NCI-H226 (cell line): Measurements from ENCODE around the gene C10orf53.

Source experiments
- DNase-seq: peaks from one replicate; pipeline ENCODE4 v3.0.0-alpha.2; 2015

C10orf53 gene

GRCh38 chr10:49679480-49679893 is at the start of gene C10orf53:
Gene C10orf53, plus strand, starts transcription at chr10:49679651. Its CDS starts 47 bp downstream, at chr10:49679698.
- DNase-seq = no peak

- DNase-seq = no peak
Observed at GRCh38 chr10:49631975-49632374, 47.5 kb upstream of the C10orf53 start.

GRCh38 chr10:49632406-49633317 is 46.8 kb upstream of the C10orf53 start:
- DNase-seq = no peak

- DNase-seq = no peak
Observed at GRCh38 chr10:49633327-49634068, 46.0 kb upstream of the C10orf53 start.

- DNase-seq = no peak
Observed at GRCh38 chr10:49634069-49634660, 45.3 kb upstream of the C10orf53 start.

- no peak for DNase-seq
Observed at GRCh38 chr10:49642311-49642710, 37.1 kb upstream of the C10orf53 start.

- no peak for DNase-seq
Observed at GRCh38 chr10:49643241-49644034, 36.0 kb upstream of the C10orf53 start.

- no peak for DNase-seq
Observed at GRCh38 chr10:49644035-49644646, 35.3 kb upstream of the C10orf53 start.

- no peak for DNase-seq
Observed at GRCh38 chr10:49645417-49645816, 34.0 kb upstream of the C10orf53 start.

GRCh38 chr10:49645871-49646870 is 33.3 kb upstream of the C10orf53 start:
- DNase-seq = no peak

GRCh38 chr10:49647554-49647953 is 31.9 kb upstream of the C10orf53 start:
- DNase-seq = no peak

GRCh38 chr10:49647985-49648795 is 31.3 kb upstream of the C10orf53 start:
- no peak for DNase-seq

GRCh38 chr10:49649294-49649693 is 30.2 kb upstream of the C10orf53 start:
- no peak for DNase-seq

- DNase-seq = no peak
Observed at GRCh38 chr10:49649936-49650723, 29.3 kb upstream of the C10orf53 start.

GRCh38 chr10:49650724-49651034 is 28.8 kb upstream of the C10orf53 start:
- DNase-seq = no peak

- no peak for DNase-seq
Observed at GRCh38 chr10:49651039-49651835, 28.2 kb upstream of the C10orf53 start.

GRCh38 chr10:49651917-49652316 is 27.5 kb upstream of the C10orf53 start:
- DNase-seq = no peak
